ENCODE results near the gene IAH1.

GRCh38 chr2:9492927-9493326, 18.6 kb downstream of the IAH1 start:
- no peak for TF ChIP-seq CTCF (IDR thresholded peaks at IDR 0.05)
- no peak for TF ChIP-seq POLR2A (IDR thresholded peaks at IDR 0.05)
